HepG2 (cell line): ENCODE data around the gene SIDT1. TPM values are rescaled to one million over a fixed set of nuclear protein-coding genes. Genes with fewer than 3 reads are reported as not detected.

ENCODE experiments used
- ATAC-seq: fragments of 200-7000 bp; cut with Tn5 transposase; 3 replicates; pipeline ENCODE4 v1.9.1; 2020; ENCODE audit warnings: mild to moderate bottlenecking, moderate library complexity
- BruUV-seq: library from RNA; stranded (reverse); fragments of 400-500 nt; replicated peaks from 2 replicates; lab custom pipeline; 2021; lab: Mats Ljungman, UMichigan
- CTCF ChIA-PET: fragments of 300-600 bp; formaldehyde crosslinking; extraction: SDS; loops from one replicate; lab custom pipeline; 2021; ENCODE audit warnings: low total read pairs, inconsistent platforms, low intra/inter-chr PET ratio; lab: Yijun Ruan, JAX
- POLR2A ChIA-PET: fragments of 350-600 bp; sonication (Branson Sonifier 250); formaldehyde crosslinking; loops from one replicate; lab custom pipeline; 2020; ENCODE audit warnings: antibody characterized with exemption, inconsistent platforms; lab: Yijun Ruan, JAX
- DNase-seq: peaks from one replicate; pipeline ENCODE4 v3.0.0-alpha.2; 2015; ENCODE audit warnings: low spot score
- FAIRE-seq: peaks from 3 replicates; lab custom pipeline; 2011; peaks lifted over from hg19 to GRCh38; lab: Jason Lieb, UNC
- H2AFZ ChIP-seq: one replicate; pipeline ENCODE4 v1.6.1; 2011; ENCODE audit warnings: low read length, inconsistent platforms
- H3K27ac ChIP-seq: fragments of 300-600 bp; 3 replicates; pipeline ENCODE4 v1.8.0; 2011; ENCODE audit warnings: mixed run types, mild to moderate bottlenecking, mixed read lengths, low read length, inconsistent platforms; ENCODE audit not compliant: insufficient read depth; ENCODE audit errors: extremely low read length
- H3K27me3 ChIP-seq, 2 experiments: fragments of 200-600 bp in 1 of 2; 2 replicates in 1 of 2; 3 replicates in 1 of 2; pipeline versions ENCODE4 v1.6.0 to v1.8.0; 2011; ENCODE audit warnings: low read length in 2 of 2, mild to moderate bottlenecking in 2 of 2, moderate library complexity in 2 of 2, inconsistent platforms in 1 of 2; ENCODE audit not compliant: insufficient read depth in 2 of 2, control insufficient read depth in 1 of 2
- H3K36me3 ChIP-seq, 2 experiments: fragments of 200-600 bp in 1 of 2; replicated peaks in 1 of 2; 2 replicates in 1 of 2; 3 replicates in 1 of 2; pipeline versions ENCODE4 v1.5.1 to v1.8.0; 2011; ENCODE audit warnings: low read length in 2 of 2, inconsistent platforms in 1 of 2; ENCODE audit not compliant: insufficient read depth in 2 of 2, control insufficient read depth in 1 of 2
- H3K4me1 ChIP-seq: 2 replicates; pipeline ENCODE4 v1.5.1; 2012; ENCODE audit warnings: low read length, inconsistent platforms; ENCODE audit not compliant: insufficient read depth
- H3K4me2 ChIP-seq: 2 replicates; pipeline ENCODE4 v1.6.0; 2011; ENCODE audit warnings: low read depth, low read length, inconsistent platforms
- H3K4me3 ChIP-seq, 3 experiments: fragments of 200-600 bp in 1 of 3; sonication (generic), shearing (Covaris generic) in 1 of 3; replicated peaks in 1 of 3; 2 replicates each; pipeline ENCODE4 v1.5.1; 2011 to 2016; ENCODE audit warnings: low read length in 3 of 3, inconsistent platforms in 2 of 3, low read depth in 2 of 3, mild to moderate bottlenecking in 2 of 3, control low read depth in 1 of 3, mixed read lengths in 1 of 3; ENCODE audit not compliant: insufficient read depth in 1 of 3
- H3K79me2 ChIP-seq: one replicate; pipeline ENCODE4 v1.6.1; 2011; ENCODE audit warnings: low read length, inconsistent platforms; ENCODE audit not compliant: insufficient read depth
- H3K9ac ChIP-seq: 2 replicates; pipeline ENCODE4 v1.6.0; 2011; ENCODE audit warnings: mild to moderate bottlenecking, low read depth, low read length, inconsistent platforms; ENCODE audit not compliant: insufficient read depth
- H3K9me3 ChIP-seq: 2 replicates; pipeline ENCODE4 v1.5.1; 2012; ENCODE audit warnings: mild to moderate bottlenecking, low read length
- H4K20me1 ChIP-seq: 2 replicates; pipeline ENCODE4 v1.6.0; 2011; ENCODE audit warnings: inconsistent platforms, mild to moderate bottlenecking, low read length, moderate library complexity; ENCODE audit not compliant: insufficient read depth
- DR1 ChIP-seq: sonication (generic); formaldehyde crosslinking; IDR thresholded peaks from 2 replicates; pipeline ENCODE4 v1.8.0; 2021; ENCODE audit warnings: mild to moderate bottlenecking, missing genetic modification reagents, inconsistent platforms
- FLYWCH1 ChIP-seq: sonication (generic); formaldehyde crosslinking; IDR thresholded peaks from 2 replicates; pipeline ENCODE4 v1.8.1; 2023; ENCODE audit warnings: mild to moderate bottlenecking, missing genetic modification reagents
- FOXJ3 ChIP-seq: sonication (generic); formaldehyde crosslinking; IDR thresholded peaks from 2 replicates; pipeline ENCODE4 v1.4.0; 2020; ENCODE audit warnings: missing genetic modification reagents, mild to moderate bottlenecking, borderline replicate concordance
- RARA ChIP-seq: IDR thresholded peaks from 2 replicates; pipeline ENCODE4 v1.6.1; 2016; ENCODE audit warnings: missing genetic modification reagents, missing compliant biosample characterization
- RXRB ChIP-seq: IDR thresholded peaks from 2 replicates; pipeline ENCODE4 v1.6.1; 2016; ENCODE audit warnings: borderline replicate concordance, missing genetic modification reagents, missing compliant biosample characterization
- SYNCRIP ChIP-seq: fragments of 200-400 bp; formaldehyde crosslinking; IDR thresholded peaks from 2 replicates; pipeline ENCODE4 v1.6.1; 2018; ENCODE audit warnings: mild to moderate bottlenecking, low read depth, low read length; ENCODE audit not compliant: insufficient read depth
- TCF7L2 ChIP-seq: IDR thresholded peaks from 2 replicates; pipeline ENCODE4 v1.6.1; 2011; ENCODE audit warnings: mild to moderate bottlenecking, low read depth, low read length, moderate library complexity
- ZNF121 ChIP-seq: sonication (generic); formaldehyde crosslinking; IDR thresholded peaks from 2 replicates; pipeline ENCODE4 v1.5.0; 2020; ENCODE audit warnings: mild to moderate bottlenecking, missing genetic modification reagents
- ZNF451 ChIP-seq: sonication (generic); formaldehyde crosslinking; IDR thresholded peaks from 2 replicates; pipeline ENCODE4 v1.5.0; 2020; ENCODE audit warnings: mild to moderate bottlenecking, missing genetic modification reagents
- ZNF570 ChIP-seq: sonication (generic); formaldehyde crosslinking; IDR thresholded peaks from 2 replicates; pipeline ENCODE4 v1.4.0; 2020; ENCODE audit warnings: mild to moderate bottlenecking, missing genetic modification reagents, borderline replicate concordance
- ZNF777 ChIP-seq: sonication (generic); formaldehyde crosslinking; IDR thresholded peaks from 2 replicates; pipeline ENCODE4 v1.4.0; 2020; ENCODE audit warnings: missing genetic modification reagents
- ZNF788 ChIP-seq: sonication (generic); formaldehyde crosslinking; IDR thresholded peaks from 2 replicates; pipeline ENCODE4 v1.5.0; 2020; ENCODE audit warnings: mild to moderate bottlenecking, missing genetic modification reagents, borderline replicate concordance
- WGBS: methylation state at CpG from one replicate; pipeline ENCODE4 v1.1.6; 2017; ENCODE audit warnings: low lambda C conversion rate; 5-methylcytosine and 5-hydroxymethylcytosine counted together
- in situ Hi-C: cut with HindIII; loops from 2 replicates; pipeline ENCODE4 v1.10.0; 2017; ENCODE audit warnings: low pct_unique_long_range_greater_than_20kb; ENCODE audit not compliant: extremely low pct_ligation_motif_present
- intact Hi-C: fragments of 100-400 bp; cut with micrococcal nuclease; formaldehyde crosslinking; loops from one replicate; pipeline ENCODE4 v1.10.0; 2022; ENCODE audit not compliant: unreplicated experiment
- polyA plus RNA-seq, 8 experiments: library from polyadenylated mRNA; depleted of rRNA in 3 of 8; stranded (reverse) in 7 of 8; unstranded in 1 of 8; fragments of >200 nt; fragmentation: Illumina TruSeq in 4 of 8; extraction: Trizol in 4 of 8; gene quantifications; 2 replicates each; pipeline versions ENCODE4 v1.2.1 to v1.2.3, GENCODE V29; 2011 to 2016; ENCODE audit warnings: low read depth in 4 of 8, missing spikeins in 1 of 8, mixed read lengths in 1 of 8; ENCODE audit not compliant: insufficient read depth in 1 of 8
- total RNA-seq, 5 experiments: library from RNA; depleted of rRNA; stranded (reverse); fragments of >200 nt; fragmentation: Illumina TruSeq; extraction: Trizol; gene quantifications; 2 replicates each; pipeline ENCODE4 v1.2.3, GENCODE V29; 2016; ENCODE audit warnings: low read depth in 1 of 5
- TF ChIP-seq, protein P1 (sequence below): IDR thresholded peaks from 2 replicates; pipeline ENCODE4 v1.6.1; 2016; ENCODE audit warnings: missing biosample characterization, missing genetic modification reagents, low read depth
- TF ChIP-seq, protein P2 (sequence below): sonication (generic); formaldehyde crosslinking; IDR thresholded peaks from 2 replicates; pipeline ENCODE4 v1.5.0; 2020; ENCODE audit warnings: mild to moderate bottlenecking, missing genetic modification reagents

SIDT1 gene
- total and polyA plus RNA-seq, 2 of the 13 experiments (the other 11 are each of a cell fraction or from before 2014, with no cell fraction given): 0.07 TPM

GRCh38 chr3:113659996-113660395 lies 127.6 kb downstream of the SIDT1 start (continued):
- TF ChIP-seq, protein P1, sequence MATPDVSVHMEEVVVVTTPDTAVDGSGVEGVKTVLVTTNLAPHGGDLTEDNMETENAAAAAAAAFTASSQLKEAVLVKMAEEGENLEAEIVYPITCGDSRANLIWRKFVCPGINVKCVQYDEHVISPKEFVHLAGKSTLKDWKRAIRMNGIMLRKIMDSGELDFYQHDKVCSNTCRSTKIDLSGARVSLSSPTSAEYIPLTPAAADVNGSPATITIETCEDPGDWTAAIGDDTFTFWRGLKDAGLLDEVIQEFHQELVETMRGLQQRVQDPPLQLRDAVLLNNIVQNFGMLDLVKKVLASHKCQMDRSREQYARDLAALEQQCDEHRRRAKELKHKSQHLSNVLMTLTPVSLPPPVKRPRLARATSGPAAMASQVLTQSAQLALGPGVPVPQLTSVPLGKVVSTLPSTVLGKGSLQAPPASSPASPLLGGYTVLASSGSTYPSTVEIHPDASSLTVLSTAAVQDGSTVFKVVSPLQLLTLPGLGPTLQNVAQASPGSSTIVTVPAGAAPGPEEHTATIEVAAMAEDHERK (CRISPR knock-in tag): no peak
- no peak for TF ChIP-seq RARA (CRISPR knock-in tag)
- TF ChIP-seq ZNF777 (CRISPR knock-in tag): no peak

DNA sequence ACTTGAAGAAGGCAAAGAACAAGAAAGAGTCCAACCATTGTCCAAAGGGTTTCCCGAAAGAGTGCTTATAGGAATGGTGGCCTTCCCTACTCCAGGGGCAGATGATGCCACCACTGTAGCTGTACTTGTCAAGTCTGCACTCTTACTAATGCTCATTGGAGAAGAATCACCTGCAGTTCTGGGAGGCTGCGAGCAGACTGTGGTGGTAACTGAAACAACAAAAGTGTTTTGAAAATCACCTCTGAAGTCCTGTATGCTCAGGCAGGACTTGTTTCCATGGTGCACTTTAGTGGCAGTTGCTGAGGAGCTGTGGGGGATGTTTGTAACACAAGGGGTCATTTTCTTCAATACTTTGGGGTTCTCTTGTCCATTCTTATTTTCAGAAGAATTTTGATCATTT lies 128.1 kb downstream of the SIDT1 start:
- ATAC-seq: no peak
- ChIA-PET POLR2A (no interaction called here), CTCF (no interaction called here)
- no peak overlapping the region for H2AFZ ChIP-seq
- no peak overlapping the region for H3K4me2 ChIP-seq
- no peak for FAIRE-seq
- no peaks in the 10 kb centered on the region for H3K9me3 ChIP-seq
- TF ChIP-seq ZNF121 (CRISPR knock-in tag) (no peak), TCF7L2 (no peak), FOXJ3 (CRISPR knock-in tag) (no peak), FLYWCH1 (CRISPR knock-in tag) (no peak), SYNCRIP (no peak), ZNF451 (CRISPR knock-in tag) (no peak), ZNF570 (CRISPR knock-in tag) (no peak), DR1 (no peak), ZNF788 (CRISPR knock-in tag) (no peak), RXRB (no peak)
- TF ChIP-seq, protein P2, sequence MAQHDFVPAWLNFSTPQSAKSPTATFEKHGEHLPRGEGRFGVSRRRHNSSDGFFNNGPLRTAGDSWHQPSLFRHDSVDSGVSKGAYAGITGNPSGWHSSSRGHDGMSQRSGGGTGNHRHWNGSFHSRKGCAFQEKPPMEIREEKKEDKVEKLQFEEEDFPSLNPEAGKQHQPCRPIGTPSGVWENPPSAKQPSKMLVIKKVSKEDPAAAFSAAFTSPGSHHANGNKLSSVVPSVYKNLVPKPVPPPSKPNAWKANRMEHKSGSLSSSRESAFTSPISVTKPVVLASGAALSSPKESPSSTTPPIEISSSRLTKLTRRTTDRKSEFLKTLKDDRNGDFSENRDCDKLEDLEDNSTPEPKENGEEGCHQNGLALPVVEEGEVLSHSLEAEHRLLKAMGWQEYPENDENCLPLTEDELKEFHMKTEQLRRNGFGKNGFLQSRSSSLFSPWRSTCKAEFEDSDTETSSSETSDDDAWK: no peak
- H3K4me3 ChIP-seq: no peak overlapping the region
- H3K27me3 ChIP-seq: no peaks in the 10 kb centered on the region
- peaks cover 39% of the 10 kb centered on the region for H3K4me1 ChIP-seq
- no peak overlapping the region for H3K9ac ChIP-seq
- DNase-seq: no peak
- H3K79me2 ChIP-seq: peaks cover 4% of the 10 kb centered on the region
- H3K27ac ChIP-seq: no peak overlapping the region
- WGBS: 92% methylated on average over 2 of the region's 2 CpGs
- BruUV-seq: no TSS peak
- peaks cover 17 to 22% of the 10 kb centered on the region in 2 experiments for H3K36me3 ChIP-seq
- intact Hi-C loops (no loop called here), in situ Hi-C loops (no loop called here)
- H4K20me1 ChIP-seq: no peaks in the 10 kb centered on the region
